Kidney epithelial cell (primary cell): ENCODE measurements around the gene ANG. TPM values are rescaled to one million over a fixed set of nuclear protein-coding genes. Genes with fewer than 3 reads are reported as not detected.
A peak's percentile ranks its signal among the peaks of the same experiment; 100 is the strongest.

Source experiments
- DNase-seq: peaks from one replicate; pipeline ENCODE4 v3.0.0-alpha.2; 2010; ENCODE audit warnings: low read depth
- H3K27me3 ChIP-seq: 2 replicates; pipeline ENCODE4 v1.6.0; 2011; ENCODE audit warnings: low read length; ENCODE audit not compliant: control insufficient read depth, insufficient read depth
- H3K36me3 ChIP-seq: 2 replicates; pipeline ENCODE4 v1.5.1; 2011; ENCODE audit warnings: low read length; ENCODE audit not compliant: control insufficient read depth, insufficient read depth
- H3K4me3 ChIP-seq: 2 replicates; pipeline ENCODE4 v1.5.1; 2011; ENCODE audit warnings: low read depth, mild to moderate bottlenecking, control low read depth, low read length
- CTCF ChIP-seq: IDR thresholded peaks from 2 replicates; pipeline ENCODE4 v1.5.1; 2011; ENCODE audit warnings: mild to moderate bottlenecking, moderate library complexity, low read length, control low read depth, inconsistent platforms; ENCODE audit not compliant: insufficient read depth, poor library complexity, severe bottlenecking
- total RNA-seq: library from RNA; depleted of rRNA; stranded (reverse); fragments of >200 nt; gene quantifications from 2 replicates; pipeline ENCODE4 v1.2.3, GENCODE V29; 2015

The ANG gene
- total RNA-seq, 1 donor from 2014 or later, result 1.1 TPM

- no peaks in the 10 kb centered on the region for H3K27me3 ChIP-seq
- no peak for DNase-seq
- no peak overlapping the region for H3K4me3 ChIP-seq
- peak; percentile 76 for TF ChIP-seq CTCF
- no peaks in the 10 kb centered on the region for H3K36me3 ChIP-seq
These were observed 2.5 kb downstream of the ANG start for GRCh38 chr14:20690848-20691640.

GRCh38 chr14:20692116-20692751 is 3.7 kb downstream of the ANG start:
- Histone ChIP-seq H3K36me3 (no peaks in the 10 kb centered on the region), H3K27me3 (no peaks in the 10 kb centered on the region), H3K4me3 (no peak overlapping the region)
- TF ChIP-seq CTCF, result no peak
- DNase-seq, result no peak

DNA sequence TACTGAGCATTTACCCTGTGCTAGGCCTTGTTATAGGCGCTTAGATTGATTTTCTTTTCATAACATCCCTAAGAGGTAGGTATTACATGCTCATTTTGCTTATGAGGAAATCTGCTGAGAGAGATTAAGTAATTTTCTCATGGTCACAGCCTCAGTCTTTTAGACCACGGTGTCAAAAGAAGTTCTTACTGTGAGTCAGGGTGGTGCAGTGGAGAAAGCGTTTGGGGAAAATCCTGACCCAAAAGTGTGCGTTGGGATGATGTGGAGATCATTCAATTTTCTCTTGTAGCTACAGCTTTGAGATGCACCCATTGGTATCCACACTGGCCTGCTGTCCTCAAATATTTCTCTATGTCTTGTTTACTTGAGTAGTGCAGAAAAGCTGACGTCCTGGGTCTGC is 8.2 kb downstream of the ANG start:
- H3K36me3 ChIP-seq, result no peaks in the 10 kb centered on the region
- H3K27me3 ChIP-seq, result no peaks in the 10 kb centered on the region
- no peak for DNase-seq
- TF ChIP-seq CTCF, result no peak
- no peak overlapping the region for H3K4me3 ChIP-seq

GRCh38 chr14:20697273-20698017 is 8.9 kb downstream of the ANG start:
- Histone ChIP-seq H3K27me3 (no peaks in the 10 kb centered on the region), H3K36me3 (no peaks in the 10 kb centered on the region), H3K4me3 (no peak overlapping the region)
- peak; percentile 79 for TF ChIP-seq CTCF
- no peak for DNase-seq

- no peak overlapping the region for H3K4me3 ChIP-seq
- no peaks in the 10 kb centered on the region for H3K27me3 ChIP-seq
- no peak for DNase-seq
- TF ChIP-seq CTCF, result no peak
- no peaks in the 10 kb centered on the region for H3K36me3 ChIP-seq
These were observed 9.4 kb downstream of the ANG start for GRCh38 chr14:20698018-20698329.

DNA sequence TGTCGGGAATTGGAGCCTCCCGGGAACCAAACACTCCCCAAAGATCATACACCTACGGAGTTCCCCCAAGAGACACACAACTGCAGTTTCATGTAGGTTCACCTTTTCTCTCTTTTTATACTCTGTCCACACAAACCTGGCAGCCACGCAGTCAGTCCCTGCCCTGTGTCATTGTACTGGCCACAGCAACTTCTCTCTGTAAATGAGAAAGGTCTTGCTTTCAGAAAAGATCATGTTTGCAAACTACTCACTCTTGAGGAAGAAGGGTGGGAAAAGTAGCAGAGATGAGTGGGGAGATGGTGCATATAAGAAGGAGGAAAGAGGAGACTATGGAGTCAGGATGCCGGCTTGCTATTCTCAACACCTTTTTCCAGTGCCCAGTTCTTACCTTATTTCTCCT is 10.4 kb downstream of the ANG start:
- no peaks in the 10 kb centered on the region for H3K36me3 ChIP-seq
- H3K4me3 ChIP-seq, result no peak overlapping the region
- TF ChIP-seq CTCF, result no peak
- DNase-seq, result no peak
- no peaks in the 10 kb centered on the region for H3K27me3 ChIP-seq
